ENCODE data around the gene ELMO1.

Gene ELMO1

GRCh38 chr7:37376386-37376785 is 72.3 kb downstream of the ELMO1 start:
- in situ Hi-C loops (cut with MboI; ENCODE audit: low sequenced_read_pairs): no loop called here

- in situ Hi-C loops (cut with MboI; ENCODE audit: low sequenced_read_pairs): no loop called here
Observed at GRCh38 chr7:37372750-37373149, 75.9 kb downstream of the ELMO1 start.

GRCh38 chr7:37371755-37372154 is 76.9 kb downstream of the ELMO1 start:
- in situ Hi-C loops (cut with MboI; ENCODE audit: low sequenced_read_pairs): no loop called here

- in situ Hi-C loops (cut with MboI; ENCODE audit: low sequenced_read_pairs): no loop called here
Observed at GRCh38 chr7:37369906-37370305, 78.8 kb downstream of the ELMO1 start.

GRCh38 chr7:37368540-37368939 is 80.1 kb downstream of the ELMO1 start:
- in situ Hi-C loops (cut with MboI; ENCODE audit: low sequenced_read_pairs): no loop called here

- in situ Hi-C loops (cut with MboI; ENCODE audit: low sequenced_read_pairs): no loop called here
Observed at GRCh38 chr7:37367010-37367409, 81.7 kb downstream of the ELMO1 start.

GRCh38 chr7:37366445-37366844 is 82.2 kb downstream of the ELMO1 start:
- in situ Hi-C loops (cut with MboI; ENCODE audit: low sequenced_read_pairs): no loop called here

GRCh38 chr7:37365405-37365804 is 83.3 kb downstream of the ELMO1 start:
- in situ Hi-C loops (cut with MboI; ENCODE audit: low sequenced_read_pairs): no loop called here

- in situ Hi-C loops (cut with MboI; ENCODE audit: low sequenced_read_pairs): no loop called here
Observed at GRCh38 chr7:37364856-37365255, 83.8 kb downstream of the ELMO1 start.

GRCh38 chr7:37363536-37364491 is 84.8 kb downstream of the ELMO1 start:
- in situ Hi-C loops (cut with MboI; ENCODE audit: low sequenced_read_pairs): no loop called here

- in situ Hi-C loops (cut with MboI; ENCODE audit: low sequenced_read_pairs): no loop called here
Observed at GRCh38 chr7:37362802-37363201, 85.9 kb downstream of the ELMO1 start.

- in situ Hi-C loops (cut with MboI; ENCODE audit: low sequenced_read_pairs): no loop called here
Observed at GRCh38 chr7:37360484-37360883, 88.2 kb downstream of the ELMO1 start.

- in situ Hi-C loops (cut with MboI; ENCODE audit: low sequenced_read_pairs): no loop called here
Observed at GRCh38 chr7:37359662-37360444, 88.8 kb downstream of the ELMO1 start.

- in situ Hi-C loops (cut with MboI; ENCODE audit: low sequenced_read_pairs): no loop called here
Observed at GRCh38 chr7:37359180-37359579, 89.5 kb downstream of the ELMO1 start.

GRCh38 chr7:37357637-37357996 is 91.0 kb downstream of the ELMO1 start:
- in situ Hi-C loops (cut with MboI; ENCODE audit: low sequenced_read_pairs): no loop called here

GRCh38 chr7:37356911-37357636 is 91.6 kb downstream of the ELMO1 start:
- in situ Hi-C loops (cut with MboI; ENCODE audit: low sequenced_read_pairs): no loop called here

- in situ Hi-C loops (cut with MboI; ENCODE audit: low sequenced_read_pairs): no loop called here
Observed at GRCh38 chr7:37354656-37355131, 94.0 kb downstream of the ELMO1 start.

GRCh38 chr7:37353949-37354655 is 94.6 kb downstream of the ELMO1 start:
- in situ Hi-C loops (cut with MboI; ENCODE audit: low sequenced_read_pairs): no loop called here

GRCh38 chr7:37352974-37353948 is 95.4 kb downstream of the ELMO1 start:
- in situ Hi-C loops (cut with MboI; ENCODE audit: low sequenced_read_pairs): no loop called here

Measured in hTERT RPE-1 (cell line).